SK-N-MC (cell line): ENCODE data around the gene ZNF611.
"Not testable (repeated sequence)": the region's sequence is repeated elsewhere in the genome, so short reads cannot be mapped to it uniquely, and the experiment has no call there.

Experiments
- DNase-seq: peaks from one replicate; pipeline ENCODE4 v3.0.0-alpha.2; 2011; ENCODE audit warnings: low read depth, low spot score
- H3K27ac ChIP-seq: fragments of 200-600 bp; sonication (generic); 2 replicates; pipeline ENCODE4 v1.5.1; 2016; ENCODE audit warnings: mixed run types
- H3K36me3 ChIP-seq: fragments of 200-600 bp; sonication (generic); 2 replicates; pipeline ENCODE4 v1.6.1; 2017; ENCODE audit warnings: antibody characterized with exemption, low read length, mixed read lengths; ENCODE audit not compliant: insufficient read depth
- H3K4me3 ChIP-seq: fragments of 200-600 bp; sonication (generic); 2 replicates; pipeline ENCODE4 v1.5.1; 2016
- H3K9ac ChIP-seq: fragments of 200-600 bp; sonication (generic); 2 replicates; pipeline ENCODE4 v1.8.0; 2017; ENCODE audit warnings: mixed run types, mixed read lengths; ENCODE audit not compliant: insufficient read length
- H3K9me3 ChIP-seq: fragments of 200-600 bp; sonication (generic); 2 replicates; pipeline ENCODE4 v1.6.1; 2017; ENCODE audit warnings: low read depth, mild to moderate bottlenecking, antibody characterized with exemption, low read length, moderate library complexity, mixed read lengths
- EZH2 ChIP-seq: fragments of 200-600 bp; sonication (generic); IDR thresholded peaks from one replicate; pipeline ENCODE4 v1.6.1; 2017; ENCODE audit warnings: antibody characterized with exemption
- FOXP2 ChIP-seq: optimal IDR thresholded peaks from 2 replicates; pipeline ENCODE3; 2011; ENCODE audit warnings: mild to moderate bottlenecking, moderate library complexity; ENCODE audit not compliant: insufficient read depth; ENCODE audit errors: extremely low read length, control extremely low read depth
- POLR2AphosphoS5 ChIP-seq: IDR thresholded peaks from 2 replicates; pipeline ENCODE4 v1.6.1; 2012; ENCODE audit warnings: mild to moderate bottlenecking, low read depth, low read length, borderline replicate concordance

ZNF611 gene

GRCh38 chr19:52690369-52691214 lies 44.3 kb downstream of the ZNF611 start:
- peak overlapping the region; percentile 84 for H3K9ac ChIP-seq
- H3K4me3 ChIP-seq: peak overlapping the region; percentile 85
- no peaks in the 10 kb centered on the region for H3K9me3 ChIP-seq
- H3K27ac ChIP-seq: no peak overlapping the region
- DNase-seq: peak; percentile 24
- TF ChIP-seq POLR2AphosphoS5 (peak; percentile 89), EZH2 (no peak)
- H3K36me3 ChIP-seq: no peaks in the 10 kb centered on the region

GRCh38 chr19:52689843-52690368 lies 44.9 kb downstream of the ZNF611 start:
- TF ChIP-seq POLR2AphosphoS5: no peak
- H3K36me3 ChIP-seq: no peaks in the 10 kb centered on the region

GRCh38 chr19:52688925-52689796 lies 45.7 kb downstream of the ZNF611 start:
- not testable (repeated sequence) for H3K9ac ChIP-seq, DNase-seq, H3K27ac ChIP-seq, H3K9me3 ChIP-seq, H3K36me3 ChIP-seq
- H3K4me3 ChIP-seq: peak overlapping the region; percentile 85

More at GRCh38 chr19:52689843-52690368, 44.9 kb downstream of the ZNF611 start:
- DNase-seq: no peak
- no peaks in the 10 kb centered on the region for H3K9me3 ChIP-seq
- H3K27ac ChIP-seq: no peak overlapping the region
- H3K4me3 ChIP-seq: peak overlapping the region; percentile 85
- H3K9ac ChIP-seq: peak overlapping the region; percentile 84

- H3K36me3 ChIP-seq: no peaks in the 10 kb centered on the region; the same call in 1 of the 2 replicates
- no peaks in the 10 kb centered on the region for H3K9me3 ChIP-seq
- H3K27ac ChIP-seq: no peak overlapping the region
- no peak for DNase-seq
- no peak for TF ChIP-seq POLR2AphosphoS5
- no peak for TF ChIP-seq FOXP2
- no peak for TF ChIP-seq EZH2
- H3K9ac ChIP-seq: no peak overlapping the region
- H3K4me3 ChIP-seq: no peak overlapping the region
Measured at GRCh38 chr19:52688335-52688734, 46.5 kb downstream of the ZNF611 start.

- H3K9ac ChIP-seq: no peak overlapping the region
- H3K27ac ChIP-seq: no peak overlapping the region
- DNase-seq: no peak
- H3K4me3 ChIP-seq: no peak overlapping the region
- TF ChIP-seq FOXP2 (no peak), EZH2 (no peak), POLR2AphosphoS5 (no peak)
- H3K36me3 ChIP-seq: no peaks in the 10 kb centered on the region; the same call in 1 of the 2 replicates
- H3K9me3 ChIP-seq: no peaks in the 10 kb centered on the region
Measured at GRCh38 chr19:52687684-52688083, 47.2 kb downstream of the ZNF611 start.

GRCh38 chr19:52685811-52686210 lies 49.0 kb downstream of the ZNF611 start:
- Histone ChIP-seq H3K9ac (no peak overlapping the region), H3K9me3 (no peaks in the 10 kb centered on the region), H3K4me3 (no peak overlapping the region), H3K36me3 (no peaks in the 10 kb centered on the region; the same call in 1 of the 2 replicates), H3K27ac (no peak overlapping the region)
- no peak for DNase-seq
- TF ChIP-seq FOXP2 (no peak), EZH2 (no peak), POLR2AphosphoS5 (no peak)

- not testable (repeated sequence) for H3K27ac ChIP-seq, H3K4me3 ChIP-seq, H3K9ac ChIP-seq, H3K9me3 ChIP-seq, H3K36me3 ChIP-seq, DNase-seq
Measured at GRCh38 chr19:52681216-52681615, 53.6 kb downstream of the ZNF611 start.

GRCh38 chr19:52679598-52679997 lies 55.2 kb downstream of the ZNF611 start:
- Histone ChIP-seq H3K36me3 (no peaks in the 10 kb centered on the region; the same call in 1 of the 2 replicates), H3K9me3 (no peaks in the 10 kb centered on the region)
- TF ChIP-seq FOXP2 (no peak), EZH2 (no peak), POLR2AphosphoS5 (no peak)

GRCh38 chr19:52675239-52675638 lies 59.6 kb downstream of the ZNF611 start:
- DNase-seq, H3K9me3 ChIP-seq, H3K4me3 ChIP-seq, H3K27ac ChIP-seq, H3K36me3 ChIP-seq, H3K9ac ChIP-seq: not testable (repeated sequence)

More at GRCh38 chr19:52679598-52679997, 55.2 kb downstream of the ZNF611 start:
- no peak for DNase-seq
- H3K27ac ChIP-seq: no peak overlapping the region
- no peak overlapping the region for H3K4me3 ChIP-seq
- H3K9ac ChIP-seq: no peak overlapping the region
